HCT116 (cell line): Measurements from ENCODE around the gene FAM185A.

Experiments
- CBX3 ChIP-seq: IDR thresholded peaks from 2 replicates; pipeline ENCODE4 v1.6.1; 2012; ENCODE audit warnings: low read depth
- CTCF ChIP-seq, 3 experiments: fragments of 200-600 bp in 1 of 3; sonication (generic) in 1 of 3; IDR thresholded peaks in 2 of 3; conservative IDR thresholded peaks in 1 of 3; 2 replicates each; pipeline ENCODE4 v1.5.1; 2012 to 2017; ENCODE audit warnings: low read depth in 2 of 3, low read length in 2 of 3, antibody characterized with exemption in 1 of 3, borderline replicate concordance in 1 of 3, control low read depth in 1 of 3, mild to moderate bottlenecking in 1 of 3, mixed read lengths in 1 of 3, mixed run types in 1 of 3, moderate library complexity in 1 of 3; ENCODE audit not compliant: insufficient read depth in 1 of 3
- EZH2 ChIP-seq: fragments of 200-600 bp; sonication (generic); IDR thresholded peaks from 2 replicates; pipeline ENCODE4 v1.6.1; 2017; ENCODE audit warnings: antibody characterized with exemption, mixed run types
- POLR2A ChIP-seq: IDR thresholded peaks from 2 replicates; pipeline ENCODE4 v1.7.0; 2011; ENCODE audit warnings: borderline replicate concordance; ENCODE audit not compliant: insufficient read depth, insufficient read length; ENCODE audit errors: extremely low read depth
- POLR2AphosphoS5 ChIP-seq: IDR thresholded peaks from 2 replicates; pipeline ENCODE4 v1.6.1; 2011; ENCODE audit warnings: mild to moderate bottlenecking, low read depth, low read length, moderate library complexity
- REST ChIP-seq: IDR thresholded peaks from 2 replicates; pipeline ENCODE4 v1.6.1; 2012; ENCODE audit warnings: low read depth
- YY1 ChIP-seq: IDR thresholded peaks from 2 replicates; pipeline ENCODE4 v1.6.1; 2011; ENCODE audit warnings: low read length, low read depth, moderate library complexity, mild to moderate bottlenecking; ENCODE audit not compliant: insufficient replicate concordance; ENCODE audit errors: extremely low read depth

DNA sequence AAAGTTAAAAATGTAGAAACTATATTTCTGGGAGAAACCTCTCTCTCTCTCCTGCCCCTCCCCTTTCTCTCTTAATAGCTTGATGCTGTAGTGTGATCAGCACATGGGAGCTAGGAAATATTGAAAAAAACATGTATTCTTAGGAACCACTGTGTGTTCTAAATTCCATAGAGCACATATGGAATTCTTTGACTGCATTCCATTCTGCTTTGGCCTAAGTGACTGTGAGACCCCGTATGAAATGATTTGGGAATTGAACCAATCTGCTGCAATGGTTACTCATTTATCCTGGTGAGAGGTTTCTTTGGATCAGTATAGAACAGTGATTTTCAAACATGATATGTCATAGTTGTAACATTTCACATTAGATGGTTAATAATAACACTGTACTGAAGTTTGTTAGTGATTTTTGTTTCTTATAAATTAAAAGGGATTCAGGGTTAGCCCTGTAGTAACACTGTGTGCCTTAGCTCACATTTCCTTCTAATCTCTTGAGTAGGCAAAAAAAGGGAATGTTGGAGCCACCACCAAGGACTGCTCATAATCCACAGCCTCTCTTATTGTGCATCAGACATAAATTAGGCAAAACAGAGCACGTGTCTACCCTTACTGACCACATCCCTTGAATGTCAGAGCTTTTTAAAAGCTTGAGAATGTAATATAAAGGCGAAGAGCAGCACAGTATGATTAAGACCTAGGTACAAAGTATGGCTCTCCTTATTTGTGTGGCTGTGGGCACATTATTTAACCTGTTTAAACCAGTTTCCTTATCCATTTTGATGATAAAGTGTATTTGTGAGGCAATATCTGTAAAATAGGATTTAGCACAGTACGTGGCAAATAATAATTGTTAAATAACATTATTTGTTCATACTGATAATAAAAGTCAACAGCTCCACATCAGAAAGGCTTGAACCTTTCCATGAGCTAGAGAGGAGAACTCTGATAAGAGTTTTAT lies 69.1 kb downstream of the FAM185A start:
- TF ChIP-seq POLR2AphosphoS5 (no peak), CTCF (IDR thresholded peaks at IDR 0.05 in 2 of 3, conservative IDR thresholded peaks at IDR 0.05 in 1 of 3; ENCODE audit: borderline replicate concordance in 1 of 3, insufficient read depth in 1 of 3, low read depth in 2 of 3, low read length in 2 of 3) (no peak), YY1 (no peak), EZH2 (no peak), CBX3 (no peak), POLR2A (no peak), REST (no peak)
